Measurements from ENCODE around the gene IFNLR1.

IFNLR1 gene

DNA sequence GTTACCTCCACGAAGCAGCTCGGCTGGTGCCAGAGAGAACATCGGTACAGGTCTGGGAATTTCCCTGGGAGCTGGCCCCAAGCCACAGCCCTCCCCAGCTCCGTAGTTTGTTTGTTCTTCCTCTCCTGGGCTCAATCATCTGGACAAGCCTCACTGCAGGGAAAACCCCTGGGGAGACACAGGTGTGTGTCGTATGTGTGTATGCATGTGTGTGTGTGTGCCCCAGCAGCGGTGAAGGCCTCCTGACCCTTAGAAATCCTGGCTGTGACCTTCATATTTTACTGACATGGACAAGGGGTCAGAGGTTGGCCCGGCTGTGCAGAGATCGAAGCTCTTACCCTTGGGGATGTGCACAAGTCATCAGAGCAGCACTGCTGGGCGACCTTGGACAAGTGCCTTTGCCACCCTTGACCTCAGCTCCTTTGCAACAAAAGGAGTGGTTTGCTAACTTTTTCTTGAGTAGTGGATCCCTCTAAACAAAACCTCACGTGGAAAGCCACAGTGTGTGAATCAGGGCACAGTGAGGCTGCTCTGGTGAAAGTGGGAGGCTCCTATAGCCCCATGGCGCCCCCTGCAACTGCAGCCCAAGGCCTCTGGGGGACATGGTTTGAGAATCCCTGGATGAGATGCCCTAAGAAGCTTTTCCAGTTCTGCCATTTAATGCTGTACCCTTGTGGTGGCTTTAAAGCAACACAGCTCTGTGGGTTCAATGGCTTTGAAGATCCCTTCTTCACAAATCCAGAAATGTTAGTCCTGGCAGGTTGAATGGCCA lies 31.9 kb downstream of the IFNLR1 start:
- no peaks in the 10 kb centered on the region for H3K27me3 ChIP-seq (ENCODE audit: insufficient read depth, poor library complexity, severe bottlenecking)
- TF ChIP-seq, protein P1, sequence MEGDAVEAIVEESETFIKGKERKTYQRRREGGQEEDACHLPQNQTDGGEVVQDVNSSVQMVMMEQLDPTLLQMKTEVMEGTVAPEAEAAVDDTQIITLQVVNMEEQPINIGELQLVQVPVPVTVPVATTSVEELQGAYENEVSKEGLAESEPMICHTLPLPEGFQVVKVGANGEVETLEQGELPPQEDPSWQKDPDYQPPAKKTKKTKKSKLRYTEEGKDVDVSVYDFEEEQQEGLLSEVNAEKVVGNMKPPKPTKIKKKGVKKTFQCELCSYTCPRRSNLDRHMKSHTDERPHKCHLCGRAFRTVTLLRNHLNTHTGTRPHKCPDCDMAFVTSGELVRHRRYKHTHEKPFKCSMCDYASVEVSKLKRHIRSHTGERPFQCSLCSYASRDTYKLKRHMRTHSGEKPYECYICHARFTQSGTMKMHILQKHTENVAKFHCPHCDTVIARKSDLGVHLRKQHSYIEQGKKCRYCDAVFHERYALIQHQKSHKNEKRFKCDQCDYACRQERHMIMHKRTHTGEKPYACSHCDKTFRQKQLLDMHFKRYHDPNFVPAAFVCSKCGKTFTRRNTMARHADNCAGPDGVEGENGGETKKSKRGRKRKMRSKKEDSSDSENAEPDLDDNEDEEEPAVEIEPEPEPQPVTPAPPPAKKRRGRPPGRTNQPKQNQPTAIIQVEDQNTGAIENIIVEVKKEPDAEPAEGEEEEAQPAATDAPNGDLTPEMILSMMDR (IDR thresholded peaks at IDR 0.05; ENCODE audit: poor library complexity, severe bottlenecking) = no peak
- peaks cover 22% of the 10 kb centered on the region for H3K36me3 ChIP-seq (ENCODE audit: low read depth)
- ATAC-seq (ENCODE audit: low read depth) (no peak), DNase-seq (ENCODE audit: low spot score) (no peak)
- no peak overlapping the region for H3K27ac ChIP-seq (ENCODE audit: poor library complexity, severe bottlenecking)
- no peaks in the 10 kb centered on the region for H3K9me3 ChIP-seq (ENCODE audit: severe bottlenecking)
- no peak overlapping the region for H3K4me3 ChIP-seq (ENCODE audit: severe bottlenecking)
- peaks cover 13% of the 10 kb centered on the region for H3K4me1 ChIP-seq (ENCODE audit: insufficient read depth, poor library complexity, severe bottlenecking)

DNA sequence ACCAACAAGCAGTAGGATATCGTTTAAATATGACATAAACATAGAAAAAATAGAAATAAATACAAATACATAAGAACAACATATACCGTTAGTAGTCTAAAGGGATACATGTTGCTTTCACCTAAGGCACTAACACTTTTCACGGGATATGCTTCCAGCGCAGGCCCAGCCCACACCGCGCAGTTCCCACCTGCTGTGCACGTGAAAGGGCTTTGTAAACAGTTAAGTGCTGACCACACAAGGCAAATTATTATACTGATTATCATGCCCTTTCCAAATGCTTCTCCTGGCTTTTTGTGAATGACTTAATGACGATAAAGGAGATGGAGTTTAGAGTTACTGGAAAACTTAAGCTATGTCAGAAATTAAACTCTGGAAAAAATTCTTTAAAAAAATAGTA lies 32.9 kb downstream of the IFNLR1 start:
- H3K27me3 ChIP-seq (ENCODE audit: insufficient read depth, poor library complexity, severe bottlenecking) = no peaks in the 10 kb centered on the region
- H3K9me3 ChIP-seq (ENCODE audit: severe bottlenecking) = no peaks in the 10 kb centered on the region
- H3K4me1 ChIP-seq (ENCODE audit: insufficient read depth, poor library complexity, severe bottlenecking) = peaks cover 21% of the 10 kb centered on the region
- peaks cover 22% of the 10 kb centered on the region for H3K36me3 ChIP-seq (ENCODE audit: low read depth)
- DNase-seq (ENCODE audit: low spot score) = no peak
- no peak overlapping the region for H3K4me3 ChIP-seq (ENCODE audit: severe bottlenecking)
- ATAC-seq (ENCODE audit: low read depth) = no peak
- H3K27ac ChIP-seq (ENCODE audit: poor library complexity, severe bottlenecking) = no peak overlapping the region
- TF ChIP-seq, protein P1 (IDR thresholded peaks at IDR 0.05; ENCODE audit: poor library complexity, severe bottlenecking) = no peak

GRCh38 chr1:24152631-24153494 lies 34.2 kb downstream of the IFNLR1 start:
- H3K36me3 ChIP-seq (ENCODE audit: low read depth) = peaks cover 15% of the 10 kb centered on the region
- H3K4me3 ChIP-seq (ENCODE audit: severe bottlenecking) = no peak overlapping the region
- ATAC-seq (ENCODE audit: low read depth) = no peak
- no peaks in the 10 kb centered on the region for H3K27me3 ChIP-seq (ENCODE audit: insufficient read depth, poor library complexity, severe bottlenecking)
- TF ChIP-seq, protein P1 (IDR thresholded peaks at IDR 0.05; ENCODE audit: poor library complexity, severe bottlenecking) = no peak
- no peak for DNase-seq (ENCODE audit: low spot score)
- H3K9me3 ChIP-seq (ENCODE audit: severe bottlenecking) = no peaks in the 10 kb centered on the region
- H3K4me1 ChIP-seq (ENCODE audit: insufficient read depth, poor library complexity, severe bottlenecking) = peaks cover 21% of the 10 kb centered on the region
- peak overlapping the region; percentile 93 for H3K27ac ChIP-seq (ENCODE audit: poor library complexity, severe bottlenecking)

DNA sequence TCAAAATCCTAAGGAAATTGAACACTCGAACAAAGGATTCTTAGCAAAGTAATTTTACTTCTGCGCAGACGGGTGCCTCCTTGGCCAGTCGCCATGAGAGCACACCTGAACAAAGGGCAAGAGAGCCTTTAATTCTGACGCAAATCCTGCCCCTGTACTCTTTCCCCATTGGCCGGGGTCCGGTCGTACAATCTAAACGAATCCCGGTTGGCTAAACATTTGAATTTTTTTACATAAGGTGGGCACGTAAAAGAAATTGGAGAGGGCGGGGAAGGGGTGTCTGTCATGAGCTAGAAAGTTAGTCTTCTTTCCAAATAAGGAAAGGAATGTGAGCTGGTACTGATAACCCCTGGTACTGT lies 35.9 kb downstream of the IFNLR1 start:
- Histone ChIP-seq H3K27ac (ENCODE audit: poor library complexity, severe bottlenecking) (peak overlapping the region; percentile 93), H3K27me3 (ENCODE audit: insufficient read depth, poor library complexity, severe bottlenecking) (no peaks in the 10 kb centered on the region), H3K4me3 (ENCODE audit: severe bottlenecking) (peak overlapping the region; percentile 22), H3K4me1 (ENCODE audit: insufficient read depth, poor library complexity, severe bottlenecking) (peaks cover 21% of the 10 kb centered on the region), H3K36me3 (ENCODE audit: low read depth) (peaks cover 8% of the 10 kb centered on the region; the same call in 1 of the 2 replicates), H3K9me3 (ENCODE audit: severe bottlenecking) (no peaks in the 10 kb centered on the region)
- TF ChIP-seq, protein P1 (IDR thresholded peaks at IDR 0.05; ENCODE audit: poor library complexity, severe bottlenecking) = no peak
- DNase-seq (ENCODE audit: low spot score) (peak; percentile 94), ATAC-seq (ENCODE audit: low read depth) (peak; percentile 70)

All from RWPE2 (cell line).